ENCODE data around the gene MT1M.

The MT1M gene

DNA sequence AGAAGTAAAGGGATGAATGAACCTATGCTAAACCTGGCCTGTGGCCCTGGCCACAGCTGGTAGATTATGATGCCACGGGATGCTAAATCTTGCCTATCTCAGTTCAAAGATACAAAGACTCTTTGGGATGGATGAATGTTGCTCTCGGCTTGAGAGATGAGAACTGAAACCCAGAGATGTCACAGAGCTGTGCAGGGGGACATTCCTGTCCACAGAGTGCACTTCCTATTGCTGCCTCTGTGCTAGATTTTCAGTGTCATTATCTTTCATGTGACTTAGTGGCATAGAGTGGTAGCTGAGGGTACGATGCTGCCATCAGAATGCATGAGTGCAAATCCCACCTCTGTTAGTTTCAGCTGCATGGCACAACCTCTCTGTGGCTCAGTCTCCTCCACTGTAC lies 2.3 kb upstream of the MT1M start:
- DNase-seq: no peak

GRCh38 chr16:56631197-56631596 lies 1.3 kb upstream of the MT1M start:
- DNase-seq: no peak

- no peak for DNase-seq
These were observed 665 bp upstream of the MT1M start for GRCh38 chr16:56631832-56632155.

GRCh38 chr16:56632848-56633365 lies 448 bp downstream of the MT1M start:
- no peak for DNase-seq

GRCh38 chr16:56633535-56633934 lies 1.1 kb downstream of the MT1M start:
- no peak for DNase-seq

DNA sequence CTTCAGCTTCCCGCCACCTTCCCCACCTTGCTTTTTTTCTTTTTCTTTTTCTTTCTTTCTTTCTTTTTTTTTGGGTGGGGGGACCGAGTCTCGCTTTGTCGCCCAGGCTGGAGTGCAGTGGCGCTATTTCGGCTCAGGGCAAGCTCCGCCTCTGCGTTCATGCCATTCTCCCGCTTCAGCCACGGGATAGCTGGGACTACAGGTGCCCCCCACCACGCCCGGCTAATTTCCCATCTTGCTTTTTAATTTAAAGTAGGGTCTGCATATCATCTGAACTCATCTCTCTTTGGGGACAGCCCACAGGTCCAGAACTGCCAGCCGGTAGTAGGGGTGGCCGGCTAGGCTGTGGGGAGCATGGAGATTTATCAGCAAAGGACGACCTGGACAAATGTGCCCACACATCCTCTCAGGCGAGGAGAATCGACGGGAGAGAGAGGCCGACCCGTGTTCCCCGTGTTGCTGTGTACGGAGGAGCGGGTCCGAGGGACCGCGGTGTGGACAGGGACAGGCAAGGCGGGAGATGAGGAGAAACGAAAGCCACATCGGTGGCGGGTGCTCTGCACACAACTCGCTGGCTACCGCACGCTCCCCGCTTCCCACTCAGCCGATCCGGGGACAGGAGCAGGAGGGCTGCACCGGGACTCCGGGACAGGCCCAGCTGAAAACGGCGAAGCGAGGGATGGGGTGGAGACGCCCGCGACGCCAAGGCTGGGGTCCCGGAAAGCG lies 2.4 kb downstream of the MT1M start:
- DNase-seq: no peak

DNA sequence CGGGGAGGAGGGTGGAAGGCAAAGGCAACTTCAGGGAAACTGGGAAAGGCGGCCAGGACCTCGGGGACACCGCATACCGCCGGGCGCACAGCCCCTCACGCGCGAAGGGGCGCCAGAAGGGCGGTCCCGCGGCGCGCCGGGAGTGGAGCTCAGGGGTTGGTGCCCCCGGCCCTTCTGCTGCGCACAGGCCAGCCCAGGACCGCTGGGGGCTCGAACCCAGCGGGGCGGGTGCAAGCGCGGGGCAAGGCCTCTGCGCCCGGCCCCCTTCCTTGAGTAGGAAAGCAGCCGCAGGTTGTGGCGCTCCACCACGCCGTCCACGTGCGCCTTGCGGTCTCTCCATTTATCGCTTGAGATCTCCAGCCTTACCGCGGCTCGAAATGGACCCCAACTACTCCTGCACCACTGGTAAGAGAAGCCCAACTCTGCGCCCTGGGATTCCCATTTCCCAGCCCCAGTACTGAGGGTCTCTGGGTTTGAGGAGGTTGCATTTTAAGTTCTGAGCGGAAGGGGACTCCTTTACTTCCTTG lies 3.0 kb downstream of the MT1M start:
- no peak for DNase-seq

DNA sequence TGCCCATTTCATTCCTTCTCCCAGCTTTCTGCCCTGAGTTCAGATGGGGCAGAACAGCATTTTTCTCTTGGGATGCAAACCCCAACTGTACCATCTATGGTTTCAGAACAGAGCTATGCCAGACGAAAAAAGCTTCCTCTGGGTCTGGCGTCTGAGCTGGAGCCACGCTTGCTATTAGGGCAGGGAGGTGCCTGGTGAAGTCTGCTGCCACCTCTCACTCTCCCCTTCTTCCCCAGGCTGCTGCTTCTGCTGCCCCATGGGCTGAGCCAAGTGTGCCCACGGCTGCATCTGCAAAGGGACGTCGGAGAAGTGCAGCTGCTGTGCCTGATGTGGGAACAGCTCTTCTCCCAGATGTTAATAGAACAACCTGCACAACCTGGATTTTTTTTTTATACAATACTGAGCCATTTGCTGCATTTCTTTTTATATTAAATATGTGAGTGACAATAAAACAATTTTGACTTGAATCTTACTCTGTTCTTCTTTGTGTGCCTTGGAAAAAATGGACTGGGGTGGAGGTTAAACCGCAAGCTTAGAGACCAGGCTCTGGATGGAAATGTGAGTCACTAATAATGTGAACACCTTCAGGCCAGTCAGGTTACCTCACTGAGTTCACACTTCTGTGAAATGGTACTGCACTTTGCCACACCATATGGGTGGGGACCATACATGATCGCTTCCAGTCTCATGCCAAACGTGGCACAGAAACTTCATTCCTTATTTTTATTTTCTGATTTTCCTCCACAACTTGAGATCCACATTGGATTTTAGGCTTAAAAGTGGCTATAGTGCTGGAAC lies 4.4 kb downstream of the MT1M start:
- DNase-seq: no peak

- no peak for DNase-seq
These were observed 5.6 kb downstream of the MT1M start, which contains the start of gene MT1A for GRCh38 chr16:56637814-56638750. Gene MT1A (plus strand): TSS chr16:56638666. CDS start chr16:56638739, 73 bp downstream.

- DNase-seq: no peak
These were observed 6.6 kb downstream of the MT1M start for GRCh38 chr16:56639045-56639444.

DNA sequence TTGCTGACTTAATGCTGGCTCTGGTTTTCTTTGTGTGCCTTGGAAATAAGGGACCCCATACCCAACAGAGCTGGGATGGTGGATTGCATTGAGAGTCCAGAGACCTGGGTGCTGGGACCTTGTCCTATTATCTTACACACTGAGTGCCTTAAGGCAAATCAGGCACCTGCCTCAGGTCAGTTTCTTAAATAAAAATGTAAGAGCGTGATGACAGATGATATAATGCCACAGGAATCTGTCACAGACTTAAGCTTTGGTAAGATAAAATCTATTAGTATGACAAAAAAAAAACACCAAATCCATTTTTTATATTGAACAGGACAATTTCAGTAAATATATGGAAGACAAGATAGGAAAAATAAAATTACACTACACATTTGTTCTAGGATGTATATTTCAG lies 7.6 kb downstream of the MT1M start:
- no peak for DNase-seq

- DNase-seq: no peak
These were observed 8.7 kb downstream of the MT1M start for GRCh38 chr16:56641166-56641565.

GRCh38 chr16:56643080-56643778 lies 10.8 kb downstream of the MT1M start:
- DNase-seq: peak; percentile 64

- no peak for DNase-seq
These were observed 11.4 kb downstream of the MT1M start for GRCh38 chr16:56643833-56644232.

- no peak for DNase-seq
These were observed 12.9 kb downstream of the MT1M start for GRCh38 chr16:56645311-56645710.

DNA sequence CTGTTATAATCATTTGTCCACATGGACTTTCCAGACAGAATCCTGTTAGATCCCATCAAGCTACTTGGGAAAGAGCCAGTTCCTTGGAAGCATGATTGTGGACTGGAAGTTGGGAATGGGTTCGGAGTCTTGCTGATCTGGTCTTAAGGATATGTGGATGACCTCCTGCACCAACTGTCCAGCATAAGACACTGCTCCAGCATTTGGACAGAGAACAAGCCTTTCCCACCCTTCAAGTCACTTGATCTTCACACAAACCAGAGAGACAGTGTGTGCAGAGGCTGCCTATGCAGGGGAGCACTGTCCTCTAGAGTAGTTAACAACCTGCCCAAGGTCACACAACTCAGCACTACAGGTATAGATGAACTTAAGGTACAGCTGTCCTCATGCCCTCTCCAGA lies 13.4 kb downstream of the MT1M start:
- DNase-seq: no peak

DNA sequence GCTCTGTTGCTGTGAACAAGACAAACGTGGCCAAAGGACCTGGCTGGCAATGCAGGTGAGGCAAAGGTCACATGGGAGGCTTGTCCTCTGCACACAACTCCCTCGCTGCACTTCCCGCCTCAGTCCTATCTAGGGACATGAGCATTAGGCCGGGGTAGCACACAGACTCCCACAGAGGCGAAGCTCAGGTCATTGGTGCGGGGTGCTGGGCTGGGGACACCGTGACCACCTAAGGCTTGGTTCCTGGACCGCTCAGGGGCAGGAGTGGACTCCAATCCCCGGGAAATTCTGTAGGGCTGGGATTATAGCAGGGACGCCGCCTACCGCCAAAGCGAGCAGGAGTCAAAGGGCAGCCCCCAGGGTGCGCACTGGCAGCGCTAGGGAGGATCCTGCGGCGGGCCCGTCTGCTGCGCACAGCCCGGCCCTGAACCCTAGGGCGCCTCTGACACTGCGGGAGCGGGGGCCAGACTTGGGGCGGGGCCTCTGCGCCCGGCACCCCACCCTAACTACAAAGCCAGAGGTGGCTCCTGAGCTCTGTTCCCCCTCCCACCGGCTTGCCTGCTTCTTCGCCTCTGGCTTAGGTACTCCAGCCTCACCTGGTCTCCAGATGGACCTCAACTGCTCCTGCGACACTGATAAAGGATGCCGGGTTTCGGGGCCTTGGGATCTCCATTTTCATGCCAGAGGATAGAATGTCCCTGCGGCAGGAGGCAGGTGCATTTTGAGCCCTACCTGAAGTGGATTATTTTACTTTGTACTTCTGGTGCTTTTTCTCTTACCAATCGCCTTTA lies 15.4 kb downstream of the MT1M start:
- DNase-seq: no peak

GRCh38 chr16:56649271-56649670 lies 16.8 kb downstream of the MT1M start:
- DNase-seq: no peak

DNA sequence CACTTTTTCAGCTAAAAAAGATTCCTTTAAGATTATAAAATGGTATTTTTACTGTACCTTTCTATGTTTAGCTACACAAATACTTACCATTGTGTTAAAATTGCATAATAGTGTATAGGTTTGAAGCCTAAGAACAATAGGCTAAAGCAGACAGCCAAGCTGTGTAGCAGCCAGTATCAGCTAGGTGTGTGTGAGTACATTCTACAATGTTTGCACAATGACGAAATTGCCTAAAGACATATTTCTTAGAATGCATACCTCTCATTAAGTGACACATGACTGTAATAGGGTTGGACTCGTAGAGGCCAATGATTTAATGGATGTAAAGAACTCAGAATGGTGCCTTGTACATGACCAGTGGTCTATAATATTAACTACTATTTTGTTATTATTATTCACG lies 17.4 kb downstream of the MT1M start:
- DNase-seq: no peak

DNA sequence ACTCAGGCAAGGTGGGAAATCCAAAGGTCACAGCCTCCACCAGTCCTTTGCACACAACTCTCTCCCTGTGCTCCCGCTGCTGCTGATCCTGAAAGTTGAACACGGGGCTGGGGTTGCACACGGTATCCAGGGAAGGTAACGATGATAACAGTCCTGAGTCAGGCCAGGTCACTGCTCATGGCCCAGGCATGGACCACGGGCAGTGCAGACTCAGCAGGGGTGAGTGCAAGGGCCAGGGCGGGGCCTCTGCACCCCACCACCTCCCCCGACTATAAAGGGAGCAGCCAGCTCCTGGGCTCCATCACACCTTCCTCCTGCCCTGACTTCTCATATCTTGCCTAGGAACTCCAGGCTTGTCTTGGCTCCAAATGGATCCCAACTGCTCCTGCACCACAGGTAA lies 19.1 kb downstream of the MT1M start, which contains the start of gene MT1B:
TSS of gene MT1B (plus strand) at position 301 of the 400 bp plus-strand sequence. CDS start at position 369, 68 bp downstream.
- DNase-seq: no peak

GRCh38 chr16:56652600-56652999 lies 20.1 kb downstream of the MT1M start:
- no peak for DNase-seq
